Fibroblast of lung (primary cell): Measurements from ENCODE around the gene PRPF40B. TPM values are rescaled to one million over a fixed set of nuclear protein-coding genes. Genes with fewer than 3 reads are reported as not detected.

Source experiments
- DNase-seq, 2 donors: peaks; one replicate each; pipeline versions ENCODE4 v3.0.0 to v3.0.0-alpha.2; 2010; ENCODE audit warnings: low read depth in 2 of 2
- H2AFZ ChIP-seq: 2 replicates; pipeline ENCODE4 v1.5.1; 2012; ENCODE audit warnings: low read length, control low read depth, inconsistent platforms
- H3K27ac ChIP-seq: 2 replicates; pipeline ENCODE4 v1.5.1; 2011; ENCODE audit warnings: low read length, control low read depth; ENCODE audit not compliant: insufficient read depth
- H3K27me3 ChIP-seq: 2 replicates; pipeline ENCODE4 v1.5.1; 2011; ENCODE audit warnings: mild to moderate bottlenecking, low read length; ENCODE audit not compliant: control insufficient read depth, insufficient read depth
- H3K36me3 ChIP-seq: 2 replicates; pipeline ENCODE4 v1.5.1; 2011; ENCODE audit warnings: low read length; ENCODE audit not compliant: control insufficient read depth, insufficient read depth
- H3K4me1 ChIP-seq: 2 replicates; pipeline ENCODE4 v1.5.1; 2011; ENCODE audit warnings: low read length; ENCODE audit not compliant: control insufficient read depth, insufficient read depth; ENCODE audit errors: extremely low read depth
- H3K4me2 ChIP-seq: 2 replicates; pipeline ENCODE4 v1.5.1; 2011; ENCODE audit warnings: low read length, control low read depth; ENCODE audit not compliant: insufficient read depth; ENCODE audit errors: extremely low read depth
- H3K4me3 ChIP-seq, 4 experiments: fragments of 200-600 bp in 1 of 4; sonication (generic) in 1 of 4; replicated peaks in 1 of 4; 2 replicates each; pipeline ENCODE4 v1.5.1; 2011 to 2016; ENCODE audit warnings: low read length in 4 of 4, low read depth in 3 of 4, mild to moderate bottlenecking in 3 of 4, control low read depth in 2 of 4, inconsistent platforms in 1 of 4, mixed read lengths in 1 of 4; ENCODE audit not compliant: insufficient read depth in 1 of 4; ENCODE audit errors: control extremely low read depth in 1 of 4
- H3K79me2 ChIP-seq: 2 replicates; pipeline ENCODE4 v1.5.1; 2012; ENCODE audit warnings: mild to moderate bottlenecking, low read length, inconsistent platforms; ENCODE audit not compliant: control insufficient read depth, insufficient read depth
- H3K9ac ChIP-seq: 2 replicates; pipeline ENCODE4 v1.5.1; 2011; ENCODE audit warnings: mild to moderate bottlenecking, low read length, control low read depth; ENCODE audit not compliant: insufficient read depth
- H3K9me3 ChIP-seq: 2 replicates; pipeline ENCODE4 v1.5.1; 2012; ENCODE audit warnings: low read depth, low read length; ENCODE audit not compliant: control insufficient read depth, insufficient read depth
- H4K20me1 ChIP-seq: 2 replicates; pipeline ENCODE4 v1.5.1; 2011; ENCODE audit warnings: low read length; ENCODE audit not compliant: control insufficient read depth, insufficient read depth; ENCODE audit errors: extremely low read depth
- CTCF ChIP-seq, 2 donors: IDR thresholded peaks in 1 of 2; conservative IDR thresholded peaks in 1 of 2; 1 replicate in 1 of 2; 2 replicates in 1 of 2; pipeline ENCODE4 v1.5.1; 2011 to 2012; ENCODE audit warnings: low read length in 2 of 2, control low read depth in 1 of 2, inconsistent platforms in 1 of 2, low read depth in 1 of 2, mild to moderate bottlenecking in 1 of 2
- EZH2 ChIP-seq: IDR thresholded peaks from 2 replicates; pipeline ENCODE4 v1.5.1; 2012; ENCODE audit warnings: low read length, control low read depth, mild to moderate bottlenecking; ENCODE audit errors: missing control alignments
- polyA plus RNA-seq, 2 donors: library from polyadenylated mRNA; depleted of rRNA in 1 of 2; stranded (reverse) in 1 of 2; unstranded in 1 of 2; fragments of >200 nt; gene quantifications; 2 replicates each; pipeline ENCODE4 v1.2.1, GENCODE V29; 2011 to 2012; ENCODE audit warnings: missing spikeins in 1 of 2
- total RNA-seq: library from RNA; depleted of rRNA; stranded (reverse); fragments of >200 nt; gene quantifications from 2 replicates; pipeline ENCODE4 v1.2.1, GENCODE V29; 2014

Gene PRPF40B
- total and polyA plus RNA-seq, 2 donors (not counting 1 experiment from before 2014, with no cell fraction given) = 6.4 to 11.7 TPM

- Histone ChIP-seq H3K36me3 (peaks cover 14% of the 10 kb centered on the region), H3K9me3 (no peaks in the 10 kb centered on the region), H3K4me1 (no peaks in the 10 kb centered on the region), H3K79me2 (no peaks in the 10 kb centered on the region), H2AFZ (no peak overlapping the region), H3K4me2 (no peak overlapping the region), H3K4me3 (no peak overlapping the region), H3K27ac (no peak overlapping the region), H3K27me3 (no peaks in the 10 kb centered on the region), H4K20me1 (no peaks in the 10 kb centered on the region), H3K9ac (no peak overlapping the region)
- no peak for DNase-seq
- no peak for TF ChIP-seq CTCF (conservative IDR thresholded peaks at IDR 0.05 in 1 of 2, IDR thresholded peaks at IDR 0.05 in 1 of 2; ENCODE audit: low read depth in 1 of 2, low read length in 2 of 2)
- TF ChIP-seq EZH2 = no peak
Observed at GRCh38 chr12:49643135-49643534, 19.8 kb downstream of the PRPF40B start.

- Histone ChIP-seq H3K4me2 (no peak overlapping the region), H4K20me1 (no peaks in the 10 kb centered on the region), H3K9ac (no peak overlapping the region), H3K36me3 (peaks cover 17% of the 10 kb centered on the region), H3K27ac (no peak overlapping the region), H3K27me3 (no peaks in the 10 kb centered on the region), H3K4me3 (no peak overlapping the region), H3K79me2 (no peaks in the 10 kb centered on the region), H2AFZ (no peak overlapping the region), H3K9me3 (no peaks in the 10 kb centered on the region), H3K4me1 (no peaks in the 10 kb centered on the region)
- no peak for DNase-seq
- no peak for TF ChIP-seq CTCF (conservative IDR thresholded peaks at IDR 0.05 in 1 of 2, IDR thresholded peaks at IDR 0.05 in 1 of 2; ENCODE audit: low read depth in 1 of 2, low read length in 2 of 2)
- no peak for TF ChIP-seq EZH2
Observed at GRCh38 chr12:49643961-49644619, 20.7 kb downstream of the PRPF40B start.

- Histone ChIP-seq H3K27me3 (no peaks in the 10 kb centered on the region), H3K27ac (no peak overlapping the region), H3K4me1 (no peaks in the 10 kb centered on the region), H3K79me2 (no peaks in the 10 kb centered on the region), H3K4me2 (no peak overlapping the region), H3K4me3 (no peak overlapping the region), H2AFZ (no peak overlapping the region), H3K9ac (no peak overlapping the region), H4K20me1 (no peaks in the 10 kb centered on the region), H3K36me3 (peaks cover 17% of the 10 kb centered on the region), H3K9me3 (no peaks in the 10 kb centered on the region)
- TF ChIP-seq EZH2 (no peak), CTCF (conservative IDR thresholded peaks at IDR 0.05 in 1 of 2, IDR thresholded peaks at IDR 0.05 in 1 of 2; ENCODE audit: low read depth in 1 of 2, low read length in 2 of 2) (peak; percentile 93 to 98)
- peak; percentile 45 to 79 for DNase-seq
Observed at GRCh38 chr12:49644620-49644994, 21.2 kb downstream of the PRPF40B start.
